GM19324 (cell line): ENCODE data around the gene VCX3A.
"Not testable (repeated sequence)": the region's sequence is repeated elsewhere in the genome, so short reads cannot be mapped to it uniquely, and the experiment has no call there.

Source experiments
- ATAC-seq: cut with Tn5 transposase; IDR thresholded peaks from one replicate; pipeline ENCODE4 v1.9.1; 2021; ENCODE audit warnings: mild to moderate bottlenecking, moderate library complexity; ENCODE audit not compliant: unreplicated experiment, low FRiP score

Gene VCX3A

GRCh38 chrX:6535018-6535417 is at the start of gene VCX3A:
Gene VCX3A (minus strand): TSS chrX:6535118. CDS start chrX:6534497, 621 bp downstream.
- not testable (repeated sequence) for ATAC-seq

DNA sequence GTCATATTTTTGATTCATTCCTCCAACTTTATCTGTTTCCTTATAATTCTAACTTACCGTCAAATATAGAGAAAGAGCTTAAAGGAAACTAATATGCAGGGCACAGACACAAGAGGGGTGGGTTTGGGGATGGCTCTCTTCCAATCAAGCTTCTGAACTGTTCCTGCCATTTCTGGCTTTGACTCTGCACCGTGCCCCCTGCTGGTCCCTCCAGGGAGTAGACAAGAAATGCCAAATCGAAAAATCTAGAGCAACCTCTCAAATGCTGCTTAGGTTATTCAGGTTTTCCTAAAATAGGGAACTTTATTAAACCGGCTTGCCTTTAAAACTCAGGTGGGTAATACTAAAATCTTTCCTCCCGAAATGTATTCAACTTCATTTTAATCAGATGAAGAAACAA is 39.8 kb upstream of the VCX3A start:
- no peak for ATAC-seq

DNA sequence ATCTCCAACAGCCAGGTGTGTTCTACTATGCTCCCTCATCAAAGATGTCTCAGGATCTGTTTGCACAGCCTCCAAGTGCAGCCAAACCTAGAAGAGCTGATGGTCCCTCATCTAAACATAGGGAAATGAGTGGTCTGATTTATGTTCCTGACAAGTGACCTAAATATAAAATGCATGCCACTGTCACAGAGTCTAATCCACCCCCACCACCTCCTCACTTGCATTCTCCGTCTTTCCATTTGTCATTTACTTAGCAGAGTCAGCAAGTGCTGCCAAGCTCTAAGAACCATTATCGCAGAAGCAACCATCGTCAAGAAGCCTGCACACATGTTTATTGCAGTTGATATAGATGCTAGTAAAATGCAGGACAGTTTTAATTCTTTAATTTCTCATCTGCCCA is 33.1 kb upstream of the VCX3A start:
- no peak for ATAC-seq

DNA sequence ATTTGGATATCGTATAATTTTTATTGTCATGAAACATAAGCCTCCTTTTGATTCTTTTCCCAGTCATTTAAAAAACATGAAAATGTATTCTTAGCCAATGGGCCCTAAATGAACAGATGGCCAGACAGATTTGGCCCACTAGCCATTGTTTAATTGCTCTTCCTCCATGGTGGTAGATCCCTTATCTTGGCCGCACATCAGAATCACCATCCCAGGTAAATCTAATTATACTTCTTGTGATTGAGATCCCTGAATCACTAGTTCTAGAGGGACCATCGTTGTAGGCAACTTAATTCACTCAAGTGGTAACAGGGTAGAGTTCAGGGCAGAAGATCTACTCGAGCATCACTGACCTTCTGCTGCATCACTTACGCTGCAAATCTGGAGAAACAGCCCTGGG is 24.1 kb upstream of the VCX3A start:
- ATAC-seq, result no peak

- no peak for ATAC-seq
These were observed 22.8 kb upstream of the VCX3A start for GRCh38 chrX:6557690-6558089.

GRCh38 chrX:6550999-6551398 is 16.1 kb upstream of the VCX3A start:
- no peak for ATAC-seq

DNA sequence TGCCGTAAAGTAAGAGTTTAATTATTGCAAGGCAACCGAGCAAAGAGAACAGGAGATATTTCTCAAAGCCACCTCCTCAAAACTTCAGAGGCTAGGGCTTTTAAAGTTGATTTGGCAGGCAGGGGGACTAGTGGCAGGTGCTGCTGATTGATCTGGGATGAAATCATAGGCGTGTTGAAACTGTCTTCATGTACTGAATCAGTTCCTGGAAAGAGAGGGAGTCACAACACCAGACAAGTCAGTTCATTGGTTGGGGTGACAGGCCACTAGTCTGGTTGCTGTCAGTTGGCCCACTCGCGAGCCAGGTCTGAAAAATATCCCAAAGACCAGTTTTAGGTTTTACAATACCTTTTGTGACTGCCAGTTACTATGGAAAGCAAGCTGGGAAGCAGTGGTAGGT is 10.8 kb upstream of the VCX3A start:
- no peak for ATAC-seq

DNA sequence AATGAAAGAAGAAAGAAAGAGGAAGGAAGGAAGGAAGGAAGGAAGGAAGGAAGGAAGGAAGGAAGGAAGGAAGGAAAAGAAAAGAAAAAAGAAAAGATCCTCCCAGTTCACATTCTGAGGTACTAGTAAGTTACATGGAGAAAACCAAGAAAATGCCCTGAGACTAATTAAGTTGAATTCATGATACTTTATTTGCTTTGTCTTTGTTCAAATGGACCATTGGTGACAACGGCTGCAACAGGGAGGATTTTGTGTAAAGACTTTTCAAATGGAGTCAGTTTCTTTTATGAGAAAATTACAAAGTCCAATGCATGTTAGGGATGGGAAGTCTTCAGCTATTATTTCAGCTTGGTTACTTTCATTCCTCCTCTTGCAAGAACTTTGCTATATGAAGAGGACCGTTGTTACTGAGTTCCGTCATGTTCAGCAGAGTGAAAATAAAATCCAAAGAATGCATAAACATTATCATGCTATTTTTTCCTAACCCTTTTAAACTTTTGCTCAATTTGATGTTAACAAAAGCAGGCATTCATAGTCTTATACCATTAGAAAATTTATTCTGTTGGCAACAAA is 8.3 kb downstream of the VCX3A start:
- no peak for ATAC-seq

- ATAC-seq, result no peak
These were observed 17.5 kb downstream of the VCX3A start for GRCh38 chrX:6517376-6517775.

GRCh38 chrX:6506444-6506843 is 28.5 kb downstream of the VCX3A start:
- no peak for ATAC-seq

DNA sequence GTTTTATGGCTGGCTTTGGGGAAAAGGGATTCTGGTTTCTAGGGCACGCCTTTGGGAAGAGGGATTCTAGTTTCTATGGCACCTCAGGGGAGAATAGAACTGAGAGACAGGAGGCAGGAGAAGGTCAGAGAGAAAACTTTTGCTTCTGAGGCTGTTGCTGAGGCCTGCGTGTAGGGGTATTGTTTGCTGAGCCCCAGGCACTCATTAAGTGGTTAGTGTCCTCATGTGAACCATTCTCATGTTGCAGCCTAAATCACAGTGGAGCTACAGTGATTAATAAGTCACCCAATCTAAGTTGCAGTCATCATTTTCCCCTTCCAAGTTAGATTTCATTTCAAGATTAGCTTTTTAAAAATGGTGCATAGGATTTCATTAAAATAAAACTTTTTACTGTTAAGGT is 29.0 kb downstream of the VCX3A start:
- no peak for ATAC-seq

- ATAC-seq, result no peak
These were observed 34.2 kb downstream of the VCX3A start for GRCh38 chrX:6500719-6501118.

DNA sequence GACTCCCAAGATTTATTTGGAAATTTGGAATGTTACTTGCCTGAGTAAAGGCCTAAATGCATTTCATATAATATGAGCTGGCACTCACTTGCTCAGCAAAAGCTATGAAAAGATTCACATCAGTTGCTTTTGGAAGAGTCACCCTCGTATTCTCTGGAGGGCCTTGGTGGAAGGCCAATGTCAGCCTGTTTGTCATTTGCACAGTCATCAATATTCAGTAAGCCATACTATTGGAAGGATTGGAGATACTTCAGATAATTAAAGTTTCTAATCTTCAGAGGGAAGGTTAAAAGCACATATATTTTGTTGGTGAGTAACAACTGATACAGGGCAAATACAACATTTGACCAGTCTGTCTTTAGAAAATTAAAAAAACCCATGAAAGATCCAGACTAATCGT is 36.6 kb downstream of the VCX3A start:
- ATAC-seq, result no peak
